ENCODE measurements around the gene HLA-DMB.

DNA sequence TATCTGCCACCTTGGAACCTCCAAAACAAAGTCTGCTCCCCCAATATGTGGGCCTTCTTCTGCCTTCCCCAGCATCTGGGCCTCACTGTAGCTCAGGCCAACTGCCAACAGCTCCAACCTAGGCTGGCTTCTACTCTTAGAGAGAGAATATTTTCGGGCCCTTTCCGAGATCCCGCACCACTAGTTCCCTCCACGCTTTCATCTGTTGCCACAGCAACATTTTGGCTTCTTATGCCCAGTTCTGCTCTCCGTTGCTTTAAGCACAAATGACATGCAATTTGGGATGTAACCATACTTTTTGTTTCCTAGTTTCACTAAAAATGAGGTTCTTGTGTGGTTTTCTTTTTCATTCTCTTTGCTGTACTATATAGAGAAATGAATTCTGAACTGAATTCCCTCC lies 53.2 kb downstream of the HLA-DMB start:
- TF ChIP-seq CTCF (IDR thresholded peaks at IDR 0.05) (no peak), POLR2AphosphoS5 (IDR thresholded peaks at IDR 0.05) (no peak)

Data from esophagus muscularis mucosa (tissue), 3 donors.